ENCODE data around the gene STK11.
"Not testable (repeated sequence)": the region's sequence is repeated elsewhere in the genome, so short reads cannot be mapped to it uniquely, and the experiment has no call there.

Gene STK11

DNA sequence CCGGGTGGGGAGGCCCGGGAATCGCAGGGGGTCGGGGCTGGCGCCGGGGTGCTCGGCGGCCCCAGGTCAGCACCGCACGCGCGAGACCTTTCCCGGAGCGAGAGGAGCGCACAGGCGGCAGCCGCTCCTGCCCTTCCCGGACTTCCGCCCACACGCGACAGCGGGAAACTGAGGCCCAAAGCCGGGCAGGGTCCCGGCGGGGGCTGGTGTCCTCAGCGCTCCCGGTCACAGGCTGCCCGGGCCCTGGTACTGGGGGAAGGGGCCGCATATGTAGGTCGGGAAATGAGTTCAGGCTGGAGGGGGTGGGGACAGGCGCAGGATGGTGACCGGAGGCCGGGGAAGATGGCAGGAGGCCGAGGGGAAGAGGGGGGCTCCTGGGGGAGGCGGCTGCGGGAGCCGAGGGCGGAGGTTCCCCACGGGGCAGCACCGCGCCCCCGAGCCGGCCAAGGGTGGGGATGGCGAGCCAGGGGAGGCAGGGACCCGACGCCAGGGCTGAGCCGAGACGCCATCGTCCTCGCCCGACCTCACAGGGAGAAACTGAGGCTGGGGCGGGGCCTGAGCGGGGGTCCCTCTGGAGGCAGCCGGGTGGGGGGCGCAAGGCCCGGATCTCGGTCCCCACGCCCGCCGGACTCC, 31.6 kb downstream of the STK11 start:
- no peak for DNase-seq (ENCODE audit: low read depth)

DNA sequence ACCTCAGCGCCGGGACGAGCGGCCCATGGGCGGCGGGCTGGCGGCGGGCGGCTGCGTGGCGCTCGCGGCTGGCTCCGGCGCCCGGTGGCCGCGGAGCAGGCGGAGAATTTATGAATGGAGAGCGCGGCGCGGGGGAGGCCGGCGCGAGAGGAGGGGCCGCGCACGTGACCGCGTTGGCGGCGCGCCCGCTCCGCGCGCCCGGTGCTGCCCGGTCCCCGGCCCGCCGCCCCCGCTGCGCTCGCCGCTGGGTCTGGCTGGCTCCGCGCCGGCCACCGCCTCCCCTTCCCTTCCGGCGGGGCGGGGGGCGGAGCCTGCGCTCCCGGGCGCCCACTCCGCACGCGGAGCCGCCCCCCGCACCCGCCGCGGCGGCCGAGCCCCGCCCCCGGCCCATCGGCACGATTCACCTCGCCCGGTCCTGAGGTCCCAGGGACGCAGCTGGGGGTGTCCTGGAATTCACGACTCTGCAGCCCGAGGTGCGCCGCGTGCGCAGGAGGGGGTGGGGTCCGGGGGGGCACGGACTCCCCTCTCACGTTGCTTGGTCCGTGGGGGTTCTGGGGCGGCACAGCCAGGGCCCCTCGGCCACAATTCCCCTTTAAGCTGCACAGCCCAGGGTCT, 32.3 kb downstream of the STK11 start, which contains the start of gene CBARP:
Gene CBARP (minus strand): TSS at position 252 of the 615 bp plus-strand sequence. CDS start 1,905 bp downstream, outside the sequence.
- DNase-seq (ENCODE audit: low read depth) = no peak

DNA sequence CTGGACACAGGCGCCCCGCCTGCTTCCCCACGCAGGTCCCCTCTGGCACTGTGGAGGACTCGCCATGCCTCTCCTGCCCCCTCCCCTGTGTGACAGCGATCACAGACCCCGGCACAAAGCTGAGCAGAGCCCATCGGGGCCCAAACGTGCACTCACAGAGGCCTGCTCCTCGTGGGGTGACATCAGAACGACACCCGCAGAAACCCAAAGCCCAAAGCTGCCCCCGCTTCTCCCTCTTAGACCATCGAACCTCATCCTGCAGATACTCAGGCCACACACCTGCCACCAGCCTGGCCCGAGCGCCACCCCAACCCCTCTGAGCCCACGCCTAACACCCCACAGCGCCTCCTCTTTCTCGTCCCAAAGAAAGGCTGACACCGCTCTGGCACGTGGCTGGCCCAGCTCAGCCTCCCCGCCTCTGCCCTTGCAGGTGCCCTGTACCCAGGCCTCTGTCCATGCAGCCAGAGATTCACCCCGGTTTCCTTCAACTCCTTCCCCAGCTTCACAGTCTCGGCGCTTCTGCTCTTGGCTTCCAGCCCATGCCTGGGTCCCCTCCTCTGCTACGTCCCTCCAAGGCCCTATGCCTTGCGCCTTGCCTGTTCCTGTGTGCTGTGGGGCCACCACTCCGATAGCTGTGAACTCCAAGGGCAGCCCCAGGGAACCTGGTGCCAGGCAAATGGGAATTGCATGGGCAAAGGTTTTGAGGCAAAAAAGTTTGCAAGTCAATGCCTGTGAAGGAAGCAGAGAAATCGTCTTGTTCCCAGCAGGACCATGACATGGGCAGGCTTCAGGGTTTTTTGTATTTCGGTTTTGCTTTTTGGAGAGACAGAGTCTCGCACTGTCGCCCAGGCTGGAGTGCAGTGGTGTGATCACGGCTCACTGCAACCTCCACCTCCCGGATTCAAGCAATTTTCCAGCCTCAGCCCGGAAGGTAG, 33.1 kb downstream of the STK11 start:
- DNase-seq (ENCODE audit: low read depth) = no peak

DNA sequence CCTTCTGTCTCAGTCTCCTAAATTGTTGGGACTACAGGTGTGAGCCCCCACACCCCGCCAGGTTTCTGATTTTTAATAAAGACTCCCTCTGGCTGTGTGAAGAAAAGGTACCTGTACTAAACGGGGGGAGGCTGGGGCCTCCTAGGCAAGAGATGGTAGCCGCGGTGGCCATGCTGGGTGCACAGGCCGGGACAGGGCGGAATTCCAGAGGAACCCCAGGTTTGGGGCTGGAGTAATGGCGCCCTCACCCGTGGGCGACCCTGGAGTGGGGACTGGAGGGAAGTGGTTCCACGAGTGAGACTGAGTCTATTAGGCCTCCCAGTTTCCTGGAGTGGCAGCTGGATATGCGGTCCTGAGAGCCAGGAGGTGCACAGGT, 33.8 kb downstream of the STK11 start:
- no peak for DNase-seq (ENCODE audit: low read depth)

DNA sequence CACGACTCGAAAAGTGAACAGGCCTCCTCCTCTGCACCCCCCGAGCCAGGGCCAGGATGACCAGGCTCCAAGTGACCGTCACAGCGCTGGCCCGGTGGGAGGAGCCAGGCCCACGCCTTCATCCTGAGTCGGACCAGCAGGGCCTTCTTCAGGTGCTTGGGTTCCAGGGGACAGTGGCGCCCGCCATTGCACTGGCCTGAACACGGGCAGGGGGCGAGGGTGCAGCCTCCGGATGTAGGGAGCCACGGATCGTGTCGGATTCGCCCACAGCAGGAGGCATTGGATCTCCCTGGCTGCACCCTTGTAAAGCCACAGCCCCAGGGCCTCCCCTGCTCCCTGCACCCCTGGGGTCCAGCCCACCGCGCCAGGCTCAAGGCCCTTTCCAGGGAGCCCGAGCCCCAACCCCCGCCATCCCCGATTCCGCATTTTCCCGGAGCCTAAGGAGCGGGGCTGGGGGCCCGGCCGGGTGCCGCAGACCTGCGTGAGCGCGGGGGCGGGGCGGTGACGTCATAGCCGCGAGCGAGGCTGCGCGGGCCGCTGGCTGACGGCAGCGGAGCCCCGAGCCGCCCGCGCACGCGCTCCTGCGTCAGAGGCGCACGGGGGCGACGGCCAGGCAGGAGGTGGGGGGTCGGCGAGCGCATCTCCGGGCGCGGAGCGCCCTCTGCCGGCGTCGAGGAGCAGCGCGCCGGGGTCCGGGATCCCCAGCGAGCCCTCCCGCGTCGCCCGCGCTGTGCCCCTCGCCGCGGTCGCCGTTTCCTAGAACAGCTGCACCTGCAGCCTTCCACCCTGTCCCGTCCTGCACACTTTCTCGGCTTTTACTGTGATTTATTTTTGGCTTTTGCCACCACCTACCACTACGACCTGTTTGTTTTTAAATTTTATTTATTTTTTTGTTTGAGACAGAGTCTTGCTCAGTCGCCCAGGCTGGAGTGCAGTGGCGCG, 34.5 kb downstream of the STK11 start:
- DNase-seq (ENCODE audit: low read depth) = no peak

DNA sequence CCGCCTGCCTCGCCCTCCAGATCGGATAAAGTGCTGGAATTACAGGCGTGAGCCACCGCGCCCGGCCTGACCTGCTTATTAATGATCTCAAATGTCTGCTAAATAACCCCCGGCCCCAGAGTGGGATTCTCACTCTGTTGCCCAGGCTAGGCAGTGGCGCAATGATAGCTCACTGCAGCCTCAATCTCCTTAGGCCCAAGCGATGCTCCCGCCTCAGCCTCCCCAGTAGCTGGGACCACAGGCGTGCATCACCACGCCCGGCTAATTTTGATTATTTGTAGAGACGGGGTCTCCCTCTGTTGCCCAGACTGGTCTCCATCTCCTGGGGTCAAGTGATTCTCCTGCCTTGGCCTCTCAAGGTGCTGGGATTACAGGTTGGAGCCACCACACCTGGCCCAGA, 35.3 kb downstream of the STK11 start:
- no peak for DNase-seq (ENCODE audit: low read depth)

DNA sequence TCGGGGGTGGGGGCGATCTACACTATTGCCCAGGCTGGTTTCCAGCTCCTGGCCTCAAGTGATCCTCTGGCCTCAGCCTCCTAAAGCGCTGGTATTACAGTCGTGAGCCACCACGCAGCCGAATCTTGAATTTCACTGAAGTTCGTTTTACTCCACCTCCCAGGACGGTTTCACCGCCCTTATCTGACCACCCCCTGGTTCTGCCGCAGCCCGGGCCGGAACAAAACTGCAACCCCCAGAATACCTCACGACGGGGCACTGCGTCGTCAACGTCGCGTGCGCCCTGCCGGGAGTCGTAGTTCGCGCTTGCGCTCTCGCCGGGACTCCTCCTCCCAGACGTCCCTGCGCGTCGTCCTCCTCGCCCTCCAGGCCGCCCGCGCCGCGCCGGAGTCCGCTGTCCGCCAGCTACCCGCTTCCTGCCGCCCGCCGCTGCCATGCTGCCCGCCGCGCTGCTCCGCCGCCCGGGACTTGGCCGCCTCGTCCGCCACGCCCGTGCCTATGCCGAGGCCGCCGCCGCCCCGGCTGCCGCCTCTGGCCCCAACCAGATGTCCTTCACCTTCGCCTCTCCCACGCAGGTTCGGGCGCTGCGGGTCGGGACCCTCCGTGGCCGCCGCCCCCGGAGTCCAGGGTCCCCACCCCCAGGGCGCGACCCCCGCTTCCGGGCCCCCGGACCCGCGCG, 36.0 kb downstream of the STK11 start, which contains the start of gene ATP5F1D:
Gene ATP5F1D (plus strand): TSS at position 335 of the 679 bp plus-strand sequence. CDS start 100 bp downstream, at position 435.
- DNase-seq (ENCODE audit: low read depth) = no peak

DNA sequence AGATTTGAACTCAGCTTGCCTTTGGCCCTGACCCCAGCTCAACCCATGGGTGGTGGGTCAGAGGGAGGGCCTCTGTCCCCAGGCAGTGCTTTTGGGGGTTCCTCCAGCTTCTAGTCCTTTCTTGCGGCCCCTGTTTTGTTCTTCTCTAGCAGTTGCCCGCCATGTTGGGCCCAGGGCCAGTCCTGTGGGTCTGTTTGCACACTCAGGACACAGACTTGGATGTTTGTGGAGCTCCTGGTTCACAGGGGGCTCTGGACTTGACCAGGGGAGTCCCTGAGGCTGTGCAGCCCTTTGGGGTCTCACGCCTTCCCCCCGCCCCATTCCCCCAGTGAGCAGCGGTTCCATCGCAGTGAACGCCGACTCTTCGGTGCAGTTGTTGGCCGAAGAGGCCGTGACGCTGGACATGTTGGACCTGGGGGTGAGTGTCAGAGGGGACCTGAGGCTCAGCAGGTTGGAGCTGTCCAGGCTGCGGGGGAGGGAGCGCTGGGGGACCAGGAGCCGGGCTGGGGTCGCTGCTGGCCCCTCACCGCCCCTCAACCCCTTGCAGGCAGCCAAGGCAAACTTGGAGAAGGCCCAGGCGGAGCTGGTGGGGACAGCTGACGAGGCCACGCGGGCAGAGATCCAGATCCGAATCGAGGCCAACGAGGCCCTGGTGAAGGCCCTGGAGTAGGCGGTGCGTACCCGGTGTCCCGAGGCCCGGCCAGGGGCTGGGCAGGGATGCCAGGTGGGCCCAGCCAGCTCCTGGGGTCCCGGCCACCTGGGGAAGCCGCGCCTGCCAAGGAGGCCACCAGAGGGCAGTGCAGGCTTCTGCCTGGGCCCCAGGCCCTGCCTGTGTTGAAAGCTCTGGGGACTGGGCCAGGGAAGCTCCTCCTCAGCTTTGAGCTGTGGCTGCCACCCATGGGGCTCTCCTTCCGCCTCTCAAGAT, 38.5 kb downstream of the STK11 start:
- no peak for DNase-seq (ENCODE audit: low read depth)

DNA sequence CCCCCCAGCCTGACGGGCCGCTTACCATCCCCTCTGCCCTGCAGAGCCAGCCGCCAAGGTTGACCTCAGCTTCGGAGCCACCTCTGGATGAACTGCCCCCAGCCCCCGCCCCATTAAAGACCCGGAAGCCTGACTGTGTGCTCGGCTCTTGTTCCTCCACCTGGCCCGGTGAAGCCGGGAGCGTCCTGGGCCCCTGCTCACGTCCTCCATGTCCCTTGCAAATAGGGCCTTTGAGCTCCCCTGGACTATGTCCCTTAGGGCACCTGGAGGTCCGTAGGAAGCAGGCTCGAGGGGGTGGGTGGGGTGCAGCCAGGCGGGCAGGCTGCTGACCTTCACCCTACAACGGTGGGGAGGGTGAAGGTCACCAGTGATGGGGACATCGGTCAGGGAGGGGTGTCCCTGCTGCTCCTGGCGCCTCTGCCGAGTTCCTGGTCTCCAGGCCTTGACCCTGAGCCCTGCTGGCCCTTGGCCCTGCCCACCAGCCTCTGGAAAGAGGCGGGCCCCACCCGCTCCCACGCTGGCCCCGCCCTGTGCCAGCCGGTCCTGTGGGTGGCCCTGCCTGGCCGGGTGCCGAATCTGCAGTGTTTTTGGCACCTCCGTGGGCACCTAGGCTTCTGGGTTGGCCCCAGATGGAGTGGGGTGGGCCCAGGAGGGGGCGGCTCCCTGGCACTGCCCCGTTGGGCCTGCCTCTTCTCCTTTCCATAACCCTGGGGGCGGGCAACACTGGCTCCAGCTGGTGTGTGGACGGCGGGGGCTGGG, 39.3 kb downstream of the STK11 start:
- DNase-seq (ENCODE audit: low read depth) = no peak

DNA sequence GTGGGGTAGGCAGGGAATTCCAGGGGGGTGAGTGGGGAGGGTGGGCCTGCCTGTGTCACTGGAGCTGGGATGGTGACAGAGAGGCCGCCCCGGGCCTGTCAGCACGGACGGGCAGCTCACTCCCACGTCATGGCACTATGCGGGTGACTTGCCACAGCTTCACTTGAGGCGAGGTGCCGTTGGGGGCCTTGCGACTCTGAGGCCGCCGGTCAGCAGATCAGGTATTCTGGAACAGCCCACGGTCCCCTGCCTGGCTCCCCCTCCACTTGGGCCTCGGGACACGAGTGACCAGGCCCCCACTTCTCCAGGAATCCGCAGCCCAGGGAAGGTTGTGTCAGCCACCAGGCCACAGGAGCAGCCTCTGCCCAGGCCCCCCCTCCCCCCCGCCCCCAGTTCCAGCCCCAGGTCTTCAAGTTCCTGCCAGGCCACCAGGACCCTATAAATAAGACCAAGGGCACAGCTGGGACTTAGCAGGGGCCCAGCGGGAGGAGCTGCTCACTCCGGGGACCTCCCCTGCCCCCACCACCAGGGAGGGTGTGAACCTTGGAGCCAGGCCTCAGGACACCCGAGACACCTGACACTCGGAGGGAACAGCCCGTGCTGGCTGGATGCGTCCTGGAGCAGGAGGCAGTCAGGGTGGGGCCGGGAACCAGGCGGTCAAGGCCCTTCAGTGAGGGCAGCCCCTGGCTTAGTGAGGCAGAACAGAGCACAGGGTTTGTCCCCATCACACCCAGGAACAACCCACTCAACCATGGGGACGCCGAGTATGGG, 40.1 kb downstream of the STK11 start:
- DNase-seq (ENCODE audit: low read depth) = no peak

DNA sequence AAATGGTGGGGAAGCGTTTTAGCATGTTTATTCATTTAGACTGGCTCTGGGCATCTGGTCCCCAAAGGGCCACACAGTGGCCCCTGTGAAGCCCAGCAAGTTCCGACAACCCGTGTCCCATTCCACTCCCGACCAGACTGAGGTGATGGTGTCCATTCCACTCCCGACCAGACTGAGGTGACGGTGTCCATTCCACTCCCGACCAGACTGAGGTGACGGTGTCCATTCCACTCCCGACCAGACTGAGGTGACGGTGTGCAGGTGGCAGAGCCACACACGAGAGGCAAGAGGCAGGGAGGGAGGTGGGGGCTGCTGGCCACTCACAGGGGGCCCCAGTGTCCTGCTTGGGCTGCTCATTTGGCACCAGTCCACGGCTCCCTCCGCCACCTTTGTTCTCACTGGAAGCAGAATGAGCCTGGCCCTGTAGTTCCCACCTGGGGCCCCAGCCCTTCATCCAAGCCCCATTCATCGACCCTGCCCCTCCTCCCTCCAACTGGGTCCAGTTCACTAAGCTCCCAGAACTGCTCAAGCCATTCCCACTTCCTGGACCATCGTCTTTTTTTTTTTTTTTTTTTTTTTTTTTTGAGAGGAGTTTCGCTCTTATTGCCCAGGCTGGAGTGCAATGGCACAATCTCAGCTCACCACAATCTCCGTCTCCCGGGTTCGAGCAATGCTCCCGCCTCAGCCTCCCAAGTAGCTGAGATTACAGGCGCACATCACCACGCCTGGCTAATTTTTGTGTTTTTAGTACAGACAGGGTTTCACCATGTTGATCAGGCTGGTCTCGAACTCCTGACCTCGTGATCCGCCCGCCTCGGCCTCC, 40.9 kb downstream of the STK11 start:
- DNase-seq (ENCODE audit: low read depth) = not testable (repeated sequence)

DNA sequence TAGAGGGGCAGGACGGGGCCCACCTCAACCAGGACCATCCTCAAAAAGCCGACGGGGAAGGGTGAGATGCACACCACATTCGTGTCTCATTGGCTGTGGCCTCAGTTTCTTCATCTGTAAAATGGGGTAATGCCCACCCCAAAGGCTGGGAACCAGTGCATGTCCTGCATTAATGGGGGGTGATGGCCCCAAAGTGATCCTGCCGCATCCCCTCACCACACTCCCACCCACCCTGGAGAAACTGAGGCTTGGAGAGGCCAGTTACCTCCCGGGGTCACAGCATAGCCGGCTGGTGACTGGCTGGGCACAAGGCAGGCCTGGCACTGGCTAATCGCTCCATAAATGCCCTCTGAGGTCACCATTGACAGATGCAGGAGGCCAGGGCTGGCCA, 42.2 kb downstream of the STK11 start:
- DNase-seq (ENCODE audit: low read depth) = no peak

DNA sequence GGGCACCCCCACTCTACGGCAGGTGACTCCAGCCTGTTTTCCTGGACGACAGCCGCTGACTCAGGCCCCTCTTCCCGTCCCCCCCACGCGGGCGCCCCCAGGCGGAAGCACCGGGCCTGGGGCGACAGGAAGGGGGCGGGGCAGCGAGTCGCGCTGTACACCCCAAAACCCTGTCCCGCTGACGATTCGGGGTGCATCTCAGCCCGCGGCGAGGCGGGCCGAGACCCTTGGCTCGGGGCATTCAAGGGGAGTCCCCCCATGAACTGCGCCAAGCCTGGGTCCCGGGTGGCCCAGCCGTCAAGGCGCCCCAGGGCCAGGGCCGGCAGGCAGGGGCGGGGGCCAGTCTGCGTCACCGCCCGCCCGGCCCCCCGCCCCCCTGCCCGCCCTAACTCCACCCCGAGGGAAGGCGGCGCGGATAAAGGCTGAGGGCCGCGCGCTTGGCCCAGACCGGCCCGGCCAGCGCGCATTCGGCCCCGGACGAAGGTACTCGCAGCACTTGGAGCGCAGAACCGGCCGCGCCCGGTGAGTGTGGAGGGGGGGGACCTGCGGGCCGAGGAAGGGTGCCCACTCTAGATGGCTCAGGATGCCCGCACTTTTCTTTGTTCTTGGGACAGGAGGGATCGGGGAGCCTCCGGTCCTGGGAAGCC, 42.7 kb downstream of the STK11 start, which contains the start of gene MIDN:
Gene MIDN (plus strand): TSS at position 445 of the 647 bp plus-strand sequence. CDS start 1,714 bp downstream, outside the sequence.
- no peak for DNase-seq (ENCODE audit: low read depth)

DNA sequence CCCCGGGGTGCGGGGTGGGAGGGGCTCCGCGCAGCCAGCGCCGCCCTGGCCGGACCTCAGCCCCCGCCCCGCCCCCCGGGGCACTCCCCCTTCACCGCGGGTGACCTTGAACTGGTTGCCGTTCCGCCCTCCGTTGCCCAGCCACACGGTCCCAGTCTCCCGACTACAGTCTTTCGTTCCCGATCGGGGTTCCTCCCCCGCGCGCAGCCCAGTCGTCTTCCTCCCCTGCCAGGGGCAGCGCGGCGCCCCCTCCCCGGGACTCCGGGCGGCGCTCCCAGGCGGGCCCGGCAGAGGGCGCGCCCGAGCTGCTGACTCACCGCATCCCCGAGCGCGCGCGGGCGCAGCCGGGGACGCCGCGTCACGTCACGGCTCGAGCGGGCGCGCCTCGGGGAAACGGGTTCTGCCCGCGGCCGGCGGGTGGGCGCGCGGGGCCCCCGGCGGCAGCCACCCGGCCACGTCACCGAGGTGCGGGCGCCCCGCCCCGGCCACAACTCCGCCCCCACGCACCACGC, 43.3 kb downstream of the STK11 start:
- no peak for DNase-seq (ENCODE audit: low read depth)

DNA sequence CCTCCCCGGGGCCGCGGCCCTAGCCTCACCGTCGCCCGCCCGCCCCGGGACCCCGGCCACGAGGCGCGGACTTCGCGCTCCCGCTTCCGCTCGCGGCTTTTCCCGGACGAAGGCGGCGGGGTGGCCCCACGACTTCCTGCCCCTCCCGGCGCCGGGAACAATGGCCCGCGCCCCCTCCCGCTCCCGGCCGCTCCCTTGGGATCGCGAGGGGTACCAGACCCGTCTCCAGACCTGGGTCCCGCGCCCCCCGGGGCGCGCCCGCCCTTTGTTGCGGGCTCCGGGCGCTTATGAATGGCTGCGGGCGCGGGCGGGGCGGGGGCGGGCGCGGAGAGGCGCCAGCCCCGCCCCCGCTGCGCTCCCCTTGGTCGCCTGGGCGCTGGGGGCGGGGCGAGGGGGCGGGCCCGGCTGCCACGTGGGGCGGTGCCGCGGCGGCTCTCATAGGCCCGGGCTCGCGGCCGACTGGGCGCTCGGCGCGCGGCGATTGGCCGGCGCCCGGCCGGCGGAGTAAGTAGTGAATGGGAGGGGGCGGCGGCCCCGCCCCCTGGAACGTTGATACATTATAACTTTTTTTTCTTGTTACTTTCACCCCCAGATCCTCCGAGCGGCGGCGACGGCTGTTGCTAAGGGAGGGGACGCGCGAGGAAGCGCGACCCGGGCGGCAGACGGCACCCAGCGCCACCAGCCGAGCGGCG, 43.9 kb downstream of the STK11 start:
- no peak for DNase-seq (ENCODE audit: low read depth)

DNA sequence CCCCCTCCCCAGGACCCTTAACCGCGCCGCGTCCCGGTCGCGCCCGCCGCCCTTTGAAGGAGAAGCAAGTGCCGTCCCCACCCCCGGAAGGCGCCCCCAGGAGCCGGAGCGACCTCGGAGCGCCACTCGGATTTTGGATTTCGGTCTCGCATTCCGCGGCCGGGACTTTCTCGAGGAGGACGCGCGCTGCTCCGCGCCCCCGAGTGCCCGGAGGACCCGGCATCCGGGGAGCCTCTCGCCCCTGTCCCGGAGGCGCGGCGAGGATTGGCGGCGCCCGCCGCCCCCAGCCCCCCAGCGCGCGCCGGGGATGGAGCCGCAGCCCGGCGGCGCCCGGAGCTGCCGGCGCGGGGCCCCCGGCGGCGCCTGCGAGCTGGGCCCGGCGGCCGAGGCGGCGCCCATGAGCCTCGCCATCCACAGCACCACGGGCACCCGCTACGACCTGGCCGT, 44.4 kb downstream of the STK11 start:
- no peak for DNase-seq (ENCODE audit: low read depth)

Data from non-pigmented ciliary epithelial cell (primary cell).